ENCODE measurements around the gene TAF1B. TPM values are rescaled to one million over a fixed set of nuclear protein-coding genes. Genes with fewer than 3 reads are reported as not detected.

The TAF1B gene
- total RNA-seq, 1 experiment from 2014 or later, result 29.9 TPM

GRCh38 chr2:9975805-9976447, 132.7 kb downstream of the TAF1B start:
- no peaks in the 10 kb centered on the region; a peak in 2 of 7 replicates for H3K36me3 Mint-ChIP-seq (ENCODE audit: insufficient read depth in 1 of 3, low read depth in 3 of 3)
- Histone ChIP-seq H2BK120ac (ENCODE audit: low read depth, low read length, poor library complexity, severe bottlenecking) (no peak overlapping the region), H2AK5ac (ENCODE audit: insufficient read length, low read length) (no peak overlapping the region), H3K9ac (ENCODE audit: extremely low read depth, insufficient read length, low read length) (no peak overlapping the region), H3K79me2 (ENCODE audit: insufficient read depth, low read length) (no peaks in the 10 kb centered on the region), H3T11ph (ENCODE audit: low read length) (no peak overlapping the region), H4K8ac (replicated peaks; ENCODE audit: insufficient read length, low read depth, low read length) (no peak overlapping the region), H2BK12ac (ENCODE audit: insufficient read length, low read depth, low read length) (no peak overlapping the region), H3K4me2 (ENCODE audit: insufficient read depth, insufficient read length, low read length) (no peak overlapping the region), H2AFZ (ENCODE audit: low read length) (no peak overlapping the region), H3K27me3 (ENCODE audit: insufficient read depth, low read length) (no peaks in the 10 kb centered on the region), H3K4ac (ENCODE audit: low read depth, low read length) (no peak overlapping the region), H3K23me2 (ENCODE audit: insufficient read length, low read depth, low read length, poor library complexity, severe bottlenecking) (no peaks in the 10 kb centered on the region), H4K91ac (ENCODE audit: insufficient read length, low read depth, low read length) (no peak overlapping the region), H4K5ac (ENCODE audit: insufficient read length, low read depth, low read length) (no peak overlapping the region), H3K27ac (ENCODE audit: insufficient read length, low read depth, low read length) (no peak overlapping the region), H3K79me1 (ENCODE audit: insufficient read depth, low read depth, low read length, poor library complexity, severe bottlenecking) (no peaks in the 10 kb centered on the region), H3K9me3 (ENCODE audit: control insufficient read depth, low read depth, low read length) (no peaks in the 10 kb centered on the region), H4K20me1 (ENCODE audit: control insufficient read depth, insufficient read depth, insufficient read length) (no peaks in the 10 kb centered on the region), H3K4me1 (ENCODE audit: insufficient read depth, low read length) (no peaks in the 10 kb centered on the region), H2BK15ac (ENCODE audit: low read depth, low read length) (no peak overlapping the region), H3K14ac (ENCODE audit: insufficient read depth, low read length) (no peak overlapping the region), H3K23ac (ENCODE audit: insufficient read length, low read depth, low read length) (no peak overlapping the region), H2BK20ac (ENCODE audit: low read depth, low read length, poor library complexity, severe bottlenecking) (no peak overlapping the region), H3K18ac (ENCODE audit: insufficient read length, low read depth, low read length) (no peak overlapping the region), H3K56ac (ENCODE audit: insufficient read length, low read depth, low read length) (no peak overlapping the region), H2BK5ac (ENCODE audit: insufficient read length, low read length) (no peak overlapping the region)
- H3K4me1 Mint-ChIP-seq, result peaks cover 6 to 8% of the 10 kb centered on the region in 2 experiments; a peak in 3 of 4 replicates
- H3K27me3 Mint-ChIP-seq (ENCODE audit: low read depth), result no peaks in the 10 kb centered on the region; the same call in 1 of the 2 replicates
- H3K9me3 Mint-ChIP-seq, result no peaks in the 10 kb centered on the region
- TF ChIP-seq CTCF (conservative IDR thresholded peaks at IDR 0.05), result no peak
- H3K27ac Mint-ChIP-seq, result no peak overlapping the region
- WGBS (ENCODE audit: extremely low coverage, insufficient read length, low lambda C conversion rate), result no CpG with 5 or more reads among the region's 9 CpGs
- DNase-seq, result no peak
- no peak overlapping the region for H3K4me3 Mint-ChIP-seq
